ENCODE measurements around the gene LRP3.

DNA sequence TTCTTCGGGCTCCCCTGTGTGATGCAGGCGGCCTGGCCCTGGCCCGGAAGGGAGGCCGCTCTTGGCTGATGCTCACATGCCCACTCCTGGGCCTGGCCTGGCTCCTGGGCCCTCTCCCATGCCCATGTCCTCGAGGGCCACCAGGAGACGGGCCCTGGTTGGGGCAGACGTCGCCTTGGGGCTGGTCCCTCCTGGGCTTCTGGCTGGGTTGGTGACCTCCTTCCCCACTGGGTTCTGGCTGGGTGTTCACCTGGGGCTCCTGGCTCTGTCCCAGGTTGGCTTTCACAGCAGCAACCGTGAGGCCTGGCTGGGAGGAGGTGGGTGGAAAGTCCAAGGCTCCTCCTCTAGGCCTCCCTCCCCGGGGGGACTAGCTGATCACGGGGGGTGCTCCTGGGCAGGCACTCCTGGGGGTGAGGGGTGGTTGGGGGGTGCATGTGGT, 47.0 kb downstream of the LRP3 start:
- TF ChIP-seq, protein P1, sequence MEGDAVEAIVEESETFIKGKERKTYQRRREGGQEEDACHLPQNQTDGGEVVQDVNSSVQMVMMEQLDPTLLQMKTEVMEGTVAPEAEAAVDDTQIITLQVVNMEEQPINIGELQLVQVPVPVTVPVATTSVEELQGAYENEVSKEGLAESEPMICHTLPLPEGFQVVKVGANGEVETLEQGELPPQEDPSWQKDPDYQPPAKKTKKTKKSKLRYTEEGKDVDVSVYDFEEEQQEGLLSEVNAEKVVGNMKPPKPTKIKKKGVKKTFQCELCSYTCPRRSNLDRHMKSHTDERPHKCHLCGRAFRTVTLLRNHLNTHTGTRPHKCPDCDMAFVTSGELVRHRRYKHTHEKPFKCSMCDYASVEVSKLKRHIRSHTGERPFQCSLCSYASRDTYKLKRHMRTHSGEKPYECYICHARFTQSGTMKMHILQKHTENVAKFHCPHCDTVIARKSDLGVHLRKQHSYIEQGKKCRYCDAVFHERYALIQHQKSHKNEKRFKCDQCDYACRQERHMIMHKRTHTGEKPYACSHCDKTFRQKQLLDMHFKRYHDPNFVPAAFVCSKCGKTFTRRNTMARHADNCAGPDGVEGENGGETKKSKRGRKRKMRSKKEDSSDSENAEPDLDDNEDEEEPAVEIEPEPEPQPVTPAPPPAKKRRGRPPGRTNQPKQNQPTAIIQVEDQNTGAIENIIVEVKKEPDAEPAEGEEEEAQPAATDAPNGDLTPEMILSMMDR (IDR thresholded peaks at IDR 0.05) = no peak
- TF ChIP-seq POLR2A (IDR thresholded peaks at IDR 0.05) = no peak

Measured in adrenal gland (tissue), 5 donors.